Measurements from ENCODE around the gene ZBTB24.

- no peak for TF ChIP-seq CTCF (IDR thresholded peaks at IDR 0.05)
- no peak for TF ChIP-seq POLR2AphosphoS5 (IDR thresholded peaks at IDR 0.05)
- no peak for TF ChIP-seq POLR2A (IDR thresholded peaks at IDR 0.05)
Measured at GRCh38 chr6:109511832-109512231, 28.8 kb upstream of the ZBTB24 start.

All from prostate gland (tissue), 2 donors.